ENCODE data around the gene ROBO3. TPM values are rescaled to one million over a fixed set of nuclear protein-coding genes. Genes with fewer than 3 reads are reported as not detected.
A peak's percentile ranks its signal among the peaks of the same experiment; 100 is the strongest.

The ROBO3 gene
- total RNA-seq, 4 donors from 2014 or later, result 5.6 to 38.6 (median 17.0) TPM

DNA sequence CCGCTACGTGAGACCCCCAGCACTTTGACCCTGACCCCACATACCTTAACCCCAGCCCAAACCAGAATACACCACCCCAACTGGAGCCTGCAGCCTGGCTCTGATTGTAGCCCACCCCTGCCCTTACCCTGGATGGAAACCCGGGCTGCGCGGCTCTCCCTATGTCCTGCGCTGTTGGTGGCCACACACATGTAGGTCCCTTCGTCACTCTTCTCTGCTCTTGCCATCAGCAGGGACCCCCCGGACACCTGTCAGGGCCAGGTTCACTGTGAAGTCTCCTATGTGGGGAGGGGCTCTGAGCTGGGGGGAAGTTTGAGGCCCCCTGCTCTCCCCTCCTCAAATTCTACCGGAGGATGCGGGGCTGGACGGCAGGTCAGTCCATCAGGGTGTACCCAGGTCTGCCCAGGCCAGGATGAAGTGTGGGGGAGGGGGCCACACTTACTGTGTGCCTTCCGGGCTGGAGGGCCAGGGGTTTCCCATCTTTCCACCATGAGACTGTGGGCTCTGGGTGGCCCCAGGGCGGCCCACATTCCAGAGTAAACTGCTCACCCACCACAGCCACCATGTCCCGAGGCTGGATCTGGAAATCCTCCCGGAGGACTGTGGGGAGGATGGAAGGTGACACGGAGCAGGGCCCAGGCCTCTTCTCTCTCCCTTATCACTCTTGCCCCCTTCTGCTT is 31.0 kb downstream of the ROBO3 start:
- H3K27ac ChIP-seq, result peak overlapping the region; percentile 7 to 49 (median 16)
- in situ Hi-C loops (cut with MboI; ENCODE audit: low pct_ligation_motif_present in 1 of 4, low pct_unique_long_range_greater_than_20kb in 1 of 4, low sequenced_read_pairs in 3 of 4), result no loop called here
- 88 to 98% methylated on average over 5 to 16 of the region's 16 CpGs for WGBS, 2 donors (ENCODE audit: low coverage in 1 of 2)
- no peaks in the 10 kb centered on the region for H3K36me3 ChIP-seq
- no peak for DNase-seq
- peaks cover 4% of the 10 kb centered on the region for H3K27me3 ChIP-seq
- H3K9me3 ChIP-seq, result no peaks in the 10 kb centered on the region
- intact Hi-C loops (cut with DNase I; ENCODE audit: low total_unique reads), result no loop called here
- no peak overlapping the region for H3K4me3 ChIP-seq
- no peak for TF ChIP-seq CTCF (IDR thresholded peaks at IDR 0.05)
- TF ChIP-seq POLR2A (IDR thresholded peaks at IDR 0.05), result no peak
- no peak for TF ChIP-seq POLR2AphosphoS5 (IDR thresholded peaks at IDR 0.05)
- no peak for TF ChIP-seq EP300 (IDR thresholded peaks at IDR 0.05; ENCODE audit: low read depth)
- no peaks in the 10 kb centered on the region for H3K4me1 ChIP-seq

GRCh38 chr11:124896821-124897391 is 31.7 kb downstream of the ROBO3 start:
- H3K27ac ChIP-seq, result peak overlapping the region; percentile 7 to 57 (median 34)

DNA sequence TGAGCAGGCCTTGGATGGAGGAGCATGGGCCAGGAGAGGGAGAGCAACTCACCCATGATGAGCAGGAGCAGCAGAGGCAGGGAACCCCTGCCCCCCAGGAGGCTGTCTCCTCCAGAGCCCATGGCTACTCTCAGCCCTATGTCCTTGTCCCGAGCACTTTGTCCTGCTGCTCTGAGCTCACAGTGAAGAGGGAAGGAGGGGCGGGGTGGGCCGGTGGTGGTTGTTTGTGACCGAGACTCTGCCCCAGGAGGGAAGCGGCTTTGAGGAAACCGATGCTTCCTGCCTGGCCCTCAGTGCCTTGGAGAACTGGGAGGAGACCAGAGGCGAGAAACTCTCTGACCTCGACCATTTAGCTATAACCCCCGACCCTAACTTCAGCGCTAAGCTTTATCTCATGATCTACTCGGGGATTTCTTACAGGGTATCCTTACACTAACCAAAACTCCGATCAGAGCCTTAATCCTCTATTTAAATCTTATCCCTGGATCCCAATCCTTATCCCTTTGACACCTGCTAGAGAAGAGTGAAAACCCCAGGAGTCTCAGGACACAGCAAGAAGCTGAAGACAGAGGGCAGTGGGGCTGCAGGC is 32.5 kb downstream of the ROBO3 start, which contains the start of gene ROBO4:
Gene ROBO4 (minus strand): TSS at position 192 of the 589 bp plus-strand sequence. CDS start 70 bp downstream, at position 122.
- Histone ChIP-seq H3K9me3 (no peaks in the 10 kb centered on the region), H3K4me1 (no peaks in the 10 kb centered on the region), H3K4me3 (no peak within 1 kb of the TSS), H3K36me3 (no peaks in the 10 kb centered on the region), H3K27me3 (peaks cover 8% of the 10 kb centered on the region), H3K27ac (peak within 1 kb of the TSS; percentile 20 to 57 (median 43))
- intact Hi-C loops (cut with DNase I; ENCODE audit: low total_unique reads), result no loop called here
- in situ Hi-C loops (cut with MboI; ENCODE audit: low pct_ligation_motif_present in 1 of 4, low pct_unique_long_range_greater_than_20kb in 1 of 4, low sequenced_read_pairs in 3 of 4), result no loop called here
- TF ChIP-seq POLR2A (IDR thresholded peaks at IDR 0.05), result no peak
- no peak for DNase-seq
- 29 to 39% methylated on average over 4 to 12 of the region's 12 CpGs for WGBS, 2 donors (ENCODE audit: low coverage in 1 of 2)

More at GRCh38 chr11:124896821-124897391, 31.7 kb downstream of the ROBO3 start:
- WGBS, 2 donors (ENCODE audit: low coverage in 1 of 2), result 86% methylated on average over 9 of the region's 9 CpGs; no CpG with 5 or more reads in 1 of the 2 donors
- Histone ChIP-seq H3K27me3 (peaks cover 5% of the 10 kb centered on the region), H3K4me3 (no peak overlapping the region), H3K36me3 (no peaks in the 10 kb centered on the region), H3K4me1 (no peaks in the 10 kb centered on the region), H3K9me3 (no peaks in the 10 kb centered on the region)
- DNase-seq, result no peak
- intact Hi-C loops (cut with DNase I; ENCODE audit: low total_unique reads), result no loop called here
- TF ChIP-seq POLR2A (IDR thresholded peaks at IDR 0.05) (no peak), CTCF (IDR thresholded peaks at IDR 0.05) (no peak), POLR2AphosphoS5 (IDR thresholded peaks at IDR 0.05) (no peak), EP300 (IDR thresholded peaks at IDR 0.05; ENCODE audit: low read depth) (no peak)
- in situ Hi-C loops (cut with MboI; ENCODE audit: low pct_ligation_motif_present in 1 of 4, low pct_unique_long_range_greater_than_20kb in 1 of 4, low sequenced_read_pairs in 3 of 4), result no loop called here

DNA sequence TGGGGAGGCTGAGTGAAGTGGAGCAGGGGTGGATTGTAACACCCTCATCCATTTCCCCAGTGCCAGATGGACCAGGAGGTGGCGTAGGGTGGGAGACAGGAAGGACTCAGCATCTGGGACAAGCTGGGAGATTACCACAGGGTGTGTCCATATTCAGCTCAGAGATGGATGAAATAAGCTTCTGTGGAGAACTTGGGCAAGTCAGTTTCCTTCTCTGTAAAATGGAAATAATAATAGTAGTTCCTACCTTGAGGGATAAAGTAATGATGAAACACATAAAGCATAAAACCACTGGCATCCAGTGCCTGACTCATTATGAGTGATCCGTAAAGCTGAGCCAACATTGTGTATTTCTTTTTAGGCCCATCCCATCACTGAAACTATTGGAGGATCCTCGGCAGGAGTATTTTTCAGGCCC is 33.0 kb downstream of the ROBO3 start:
- in situ Hi-C loops (cut with MboI; ENCODE audit: low pct_ligation_motif_present in 1 of 4, low pct_unique_long_range_greater_than_20kb in 1 of 4, low sequenced_read_pairs in 3 of 4), result no loop called here
- TF ChIP-seq POLR2AphosphoS5 (IDR thresholded peaks at IDR 0.05), result no peak
- TF ChIP-seq POLR2A (IDR thresholded peaks at IDR 0.05), result no peak
- TF ChIP-seq CTCF (IDR thresholded peaks at IDR 0.05), result no peak
- TF ChIP-seq EP300 (IDR thresholded peaks at IDR 0.05; ENCODE audit: low read depth), result no peak
- DNase-seq, result no peak
- Histone ChIP-seq H3K36me3 (no peaks in the 10 kb centered on the region), H3K9me3 (no peaks in the 10 kb centered on the region), H3K27ac (peak overlapping the region in 3 of 4 donors; percentile 37 to 57 (median 49)), H3K4me1 (no peaks in the 10 kb centered on the region), H3K4me3 (no peak overlapping the region), H3K27me3 (peaks cover 8% of the 10 kb centered on the region)
- intact Hi-C loops (cut with DNase I; ENCODE audit: low total_unique reads), result no loop called here
- WGBS, 2 donors (ENCODE audit: low coverage in 1 of 2), result 52 to 57% methylated on average over 2 to 3 of the region's 3 CpGs

Measured in transverse colon (tissue), 4 donors.